A549 (cell line): ENCODE measurements around the gene COA7. TPM values are rescaled to one million over a fixed set of nuclear protein-coding genes. Genes with fewer than 3 reads are reported as not detected.
A peak's percentile ranks its signal among the peaks of the same experiment; 100 is the strongest.

ENCODE experiments used
- ATAC-seq, 2 experiments: fragments of 200-7000 bp in 1 of 2; fragments of >200 bp in 1 of 2; cut with Nextera tagmentation in 1 of 2; cut with Tn5 transposase in 1 of 2; 3 replicates each; pipeline versions ENCODE4 v1.8.0 to v1.9.1; 2018 to 2020; ENCODE audit warnings: mild to moderate bottlenecking in 1 of 2, moderate library complexity in 1 of 2
- CTCF ChIA-PET: fragments of 300-600 bp; sonication (Branson Sonifier 250); formaldehyde crosslinking; extraction: SDS; loops from one replicate; lab custom pipeline; 2021; ENCODE audit warnings: antibody characterized with exemption, inconsistent platforms; lab: Yijun Ruan, JAX
- POLR2A ChIA-PET: fragments of 350-600 bp; formaldehyde crosslinking; extraction: SDS; loops from one replicate; lab custom pipeline; 2021; ENCODE audit warnings: antibody characterized with exemption, inconsistent platforms; lab: Yijun Ruan, JAX
- DNase-seq, 2 experiments: peaks; one replicate each; pipeline versions ENCODE4 v3.0.0 to v3.0.0-alpha.2; 2011 to 2016; ENCODE audit warnings: low read depth in 1 of 2, low spot score in 1 of 2
- FAIRE-seq: peaks from 2 replicates; lab custom pipeline; 2011; peaks lifted over from hg19 to GRCh38; lab: Jason Lieb, UNC
- H3K27ac ChIP-seq, 2 experiments: fragments of >200 bp; sonication (Bioruptor Twin); formaldehyde crosslinking; 3 replicates each; pipeline ENCODE4 v1.5.1; 2016 to 2017
- H3K4me1 ChIP-seq: fragments of >200 bp; sonication (Bioruptor Twin); formaldehyde crosslinking; 3 replicates; pipeline ENCODE4 v1.6.1; 2016
- H3K4me2 ChIP-seq: fragments of >200 bp; sonication (Bioruptor Twin); formaldehyde crosslinking; 3 replicates; pipeline ENCODE4 v1.6.1; 2016
- H3K4me3 ChIP-seq: fragments of >200 bp; sonication (Bioruptor Twin); formaldehyde crosslinking; 3 replicates; pipeline ENCODE4 v1.5.1; 2016
- H3K9me3 ChIP-seq: fragments of >200 bp; sonication (Bioruptor Twin); formaldehyde crosslinking; 3 replicates; pipeline ENCODE4 v1.6.1; 2016
- E2F6 ChIP-seq: IDR thresholded peaks from 2 replicates; pipeline ENCODE4 v1.6.1; 2012; ENCODE audit warnings: low read depth, borderline replicate concordance
- ELK1 ChIP-seq: fragments of 150-350 bp; IDR thresholded peaks from 2 replicates; pipeline ENCODE4 v1.6.1; 2014; ENCODE audit warnings: low read depth, mild to moderate bottlenecking, low read length
- ESRRA ChIP-seq: fragments of 150-350 bp; IDR thresholded peaks from 2 replicates; pipeline ENCODE4 v1.6.1; 2014; ENCODE audit warnings: mild to moderate bottlenecking, low read length, borderline replicate concordance
- FOSB ChIP-seq: fragments of 250-450 bp; sonication (Bioruptor Pico); IDR thresholded peaks from 2 replicates; pipeline ENCODE4 v1.5.0; 2020; ENCODE audit warnings: mild to moderate bottlenecking, moderate library complexity
- FOXS1 ChIP-seq: fragments of 250-450 bp; sonication (Bioruptor Pico); IDR thresholded peaks from 2 replicates; pipeline ENCODE4 v1.5.0; 2020; ENCODE audit warnings: mild to moderate bottlenecking, moderate library complexity
- HES2 ChIP-seq: fragments of >200 bp; sonication (Bioruptor Twin); formaldehyde crosslinking; IDR thresholded peaks from 2 replicates; pipeline ENCODE4 v1.6.1; 2016
- MAFK ChIP-seq: fragments of 450-650 bp; IDR thresholded peaks from 2 replicates; pipeline ENCODE4 v1.6.1; 2014; ENCODE audit not compliant: partially characterized antibody
- MAX ChIP-seq: IDR thresholded peaks from 2 replicates; pipeline ENCODE4 v1.6.1; 2012
- MYC ChIP-seq: IDR thresholded peaks from 2 replicates; pipeline ENCODE4 v1.6.1; 2012; ENCODE audit warnings: mild to moderate bottlenecking, inconsistent platforms, low read length, improper control_type of control experiment, borderline replicate concordance
- NFE2L2 ChIP-seq: fragments of 150-350 bp; conservative IDR thresholded peaks from 2 replicates; pipeline ENCODE4 v1.6.1; 2014; ENCODE audit warnings: low read length
- POLR2AphosphoS2 ChIP-seq: conservative IDR thresholded peaks from 2 replicates; pipeline ENCODE4 v1.6.1; 2012; ENCODE audit warnings: low read length, improper control_type of control experiment, inconsistent platforms
- REST ChIP-seq: fragments of 200-600 bp; sonication (generic); IDR thresholded peaks from 2 replicates; pipeline ENCODE4 v1.6.1; 2016; ENCODE audit warnings: antibody characterized with exemption, mild to moderate bottlenecking, moderate library complexity
- RFX5 ChIP-seq: fragments of 450-650 bp; IDR thresholded peaks from 2 replicates; pipeline ENCODE4 v1.7.1; 2014; ENCODE audit warnings: antibody characterized with exemption, mild to moderate bottlenecking, moderate library complexity
- RNF2 ChIP-seq: fragments of 200-600 bp; sonication (generic); IDR thresholded peaks from 2 replicates; pipeline ENCODE4 v1.6.1; 2016; ENCODE audit warnings: low read depth, mild to moderate bottlenecking, antibody characterized with exemption, moderate library complexity, borderline replicate concordance
- SMC3 ChIP-seq: fragments of >200 bp; sonication (Bioruptor Twin); formaldehyde crosslinking; IDR thresholded peaks from 3 replicates; pipeline ENCODE4 v1.6.1; 2018; ENCODE audit warnings: inconsistent platforms
- SREBF2 ChIP-seq: fragments of 450-650 bp; IDR thresholded peaks from 2 replicates; pipeline ENCODE4 v1.6.1; 2014; ENCODE audit warnings: mild to moderate bottlenecking, moderate library complexity
- TFCP2L1 ChIP-seq: fragments of 250-450 bp; sonication (Bioruptor Pico); IDR thresholded peaks from 2 replicates; pipeline ENCODE4 v1.5.0; 2021; ENCODE audit warnings: mild to moderate bottlenecking
- ZFP36 ChIP-seq: fragments of 450-650 bp; IDR thresholded peaks from 2 replicates; pipeline ENCODE4 v1.6.1; 2014; ENCODE audit warnings: borderline replicate concordance; ENCODE audit not compliant: partially characterized antibody
- ZSCAN20 ChIP-seq: fragments of 250-450 bp; sonication (Bioruptor Pico); IDR thresholded peaks from 2 replicates; pipeline ENCODE4 v1.8.0; 2022; ENCODE audit warnings: mild to moderate bottlenecking, moderate library complexity
- WGBS: methylation state at CpG from one replicate; pipeline ENCODE4 v1.1.6; 2017; ENCODE audit errors: missing lambda C conversion rate; 5-methylcytosine and 5-hydroxymethylcytosine counted together
- polyA plus RNA-seq, 4 experiments: library from polyadenylated mRNA; depleted of rRNA in 3 of 4; stranded (reverse); fragments of >200 nt; fragmentation: RNase III in 1 of 4; extraction: RNeasy Plus Mini Kit Qiagen cat#74134 plus additional on column Dnase treatment in 1 of 4; gene quantifications; 2 replicates in 3 of 4; 3 replicates in 1 of 4; pipeline ENCODE4 v1.2.3, GENCODE V29; 2011 to 2017

COA7 gene
- polyA plus RNA-seq, 2 of the 4 experiments (the other 2 are of a cell fraction) = 18.1 to 22.0 TPM

- WGBS = 82% methylated on average over 1 of the region's 1 CpG
- no peak for ATAC-seq
- no peak overlapping the region for H3K4me3 ChIP-seq
- H3K4me2 ChIP-seq = no peak overlapping the region; the same call in 2 of the 3 replicates
- no peak for DNase-seq
- no peaks in the 10 kb centered on the region for H3K9me3 ChIP-seq
- H3K4me1 ChIP-seq = peaks cover 33% of the 10 kb centered on the region
- ChIA-PET POLR2A (no interaction called here), CTCF (interaction anchor here (0.7 to 1.4 kb wide), 2 partner anchors 23 to 29 kb away, joined by 3 read pairs; no protein-coding TSS in a partner anchor)
- peak overlapping the region in 1 of 2 experiments; percentile 78; a peak in 1 of 6 replicates for H3K27ac ChIP-seq
- FAIRE-seq = no peak
- TF ChIP-seq RNF2 (no peak), HES2 (no peak), ESRRA (no peak), RFX5 (no peak), E2F6 (no peak), NFE2L2 (no peak), REST (no peak), TFCP2L1 (no peak), ELK1 (no peak), FOXS1 (CRISPR knock-in tag) (no peak), FOSB (CRISPR knock-in tag) (no peak), MAFK (no peak), ZFP36 (no peak)
Measured at GRCh38 chr1:52658795-52659194, 39.4 kb downstream of the COA7 start.

GRCh38 chr1:52657702-52658101, 40.4 kb downstream of the COA7 start:
- no peak for FAIRE-seq
- no peak for DNase-seq
- ChIA-PET POLR2A (no interaction called here), CTCF (no interaction called here)
- H3K4me1 ChIP-seq = peaks cover 22% of the 10 kb centered on the region
- no peak overlapping the region for H3K4me2 ChIP-seq
- H3K27ac ChIP-seq = no peak overlapping the region; a peak in 1 of 6 replicates
- WGBS = 77% methylated on average over 3 of the region's 3 CpGs
- H3K4me3 ChIP-seq = no peak overlapping the region
- no peak for ATAC-seq
- no peaks in the 10 kb centered on the region for H3K9me3 ChIP-seq
- TF ChIP-seq SMC3 = no peak
- TF ChIP-seq POLR2AphosphoS2 = no peak
- TF ChIP-seq ZSCAN20 (CRISPR knock-in tag) = no peak
- TF ChIP-seq MAX = no peak
- no peak for TF ChIP-seq SREBF2
- no peak for TF ChIP-seq FOXS1 (CRISPR knock-in tag)
- TF ChIP-seq ESRRA = no peak
- no peak for TF ChIP-seq MYC
